ENCODE results near the gene AAMDC. TPM values are rescaled to one million over a fixed set of nuclear protein-coding genes. Genes with fewer than 3 reads are reported as not detected.

Gene AAMDC
- total and polyA plus RNA-seq, 10 of the 15 experiments (the other 5 are each of a cell fraction or from before 2014, with no cell fraction given), result 3.7 to 38.3 (median 11.2) TPM

- TF ChIP-seq CTCF (IDR thresholded peaks at IDR 0.05 in 2 of 3, conservative IDR thresholded peaks at IDR 0.05 in 1 of 3; ENCODE audit: control insufficient read depth in 2 of 3, extremely low read depth in 1 of 3, insufficient read depth in 1 of 3, low read depth in 3 of 3, low read length in 3 of 3) (no peak), NR2C1 (IDR thresholded peaks at IDR 0.05) (no peak), TARDBP (IDR thresholded peaks at IDR 0.05; ENCODE audit: borderline replicate concordance) (no peak), FOXM1 (IDR thresholded peaks at IDR 0.05; ENCODE audit: low read depth, low read length) (no peak), STAT1 (conservative IDR thresholded peaks at IDR 0.05) (no peak), HCFC1 (IDR thresholded peaks at IDR 0.05; ENCODE audit: low read length) (no peak), SP1 (IDR thresholded peaks at IDR 0.05; ENCODE audit: low read depth, low read length) (no peak)
These were observed 61.5 kb downstream of the AAMDC start (continued) for GRCh38 chr11:77882396-77882795.

DNA sequence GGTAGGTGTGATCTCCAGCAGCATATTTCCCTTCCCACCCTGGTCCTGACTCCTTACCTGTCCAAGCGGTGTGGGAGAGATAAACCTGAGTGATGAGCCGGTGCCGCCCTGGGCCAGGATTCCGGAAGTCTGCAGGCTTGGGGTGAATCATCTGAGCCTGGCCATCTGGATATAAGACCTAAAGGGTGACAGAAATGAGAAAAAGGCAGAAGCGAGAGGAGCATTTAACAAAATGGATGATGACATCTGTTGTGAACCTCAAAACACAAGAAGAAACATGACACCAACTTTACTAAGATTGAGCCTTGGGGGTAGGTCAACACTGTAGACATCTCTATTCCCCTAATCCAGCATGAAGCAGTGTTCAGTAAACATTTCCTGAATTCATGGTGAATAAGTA is 62.8 kb downstream of the AAMDC start:
- intact Hi-C loops (cut with micrococcal nuclease; ENCODE audit: unreplicated experiment) (no loop called here), in situ Hi-C loops (cut with MboI) (no loop called here)
- Histone ChIP-seq H2AFZ (ENCODE audit: control insufficient read depth, low read depth, low read length) (no peak overlapping the region), H3K4me3 (no peak overlapping the region), H3K36me3 (ENCODE audit: control insufficient read depth in 2 of 2, insufficient read depth in 2 of 2, low read length in 1 of 2) (peaks cover 4 to 7% of the 10 kb centered on the region in 2 experiments; a peak in 3 of 4 replicates), H3K27ac (ENCODE audit: control insufficient read depth, insufficient read depth) (no peak overlapping the region), H3K79me2 (ENCODE audit: control insufficient read depth, insufficient read depth, low read length) (no peaks in the 10 kb centered on the region), H3K9ac (ENCODE audit: control insufficient read depth, insufficient read depth, low read length) (no peak overlapping the region), H3K9me3 (replicated peaks; ENCODE audit: control insufficient read depth, insufficient read depth, low read length) (no peaks in the 10 kb centered on the region), H3K4me2 (ENCODE audit: control insufficient read depth, insufficient read depth) (no peak overlapping the region), H3K27me3 (replicated peaks in 1 of 2; ENCODE audit: control insufficient read depth in 2 of 2, insufficient read depth in 2 of 2, low read length in 1 of 2) (no peaks in the 10 kb centered on the region), H3K4me1 (ENCODE audit: control insufficient read depth, insufficient read depth, low read length) (peaks cover 11% of the 10 kb centered on the region), H4K20me1 (ENCODE audit: control insufficient read depth, insufficient read depth) (no peaks in the 10 kb centered on the region)
- SMC1A ChIA-PET (ENCODE audit: uncharacterized antibody, unreplicated experiment), result no interaction called here
- DNase-seq (ENCODE audit: low read depth, low spot score) (no peak), FAIRE-seq (no peak), ATAC-seq (no peak)
- CTCF ChIA-PET, result no interaction called here
- RAD21 ChIA-PET (ENCODE audit: unreplicated experiment), result no interaction called here
- 100% methylated on average over 5 of the region's 5 CpGs for WGBS (ENCODE audit: insufficient coverage, insufficient replicate concordance, low lambda C conversion rate, missing lambda C conversion rate)
- no TSS peak for BruUV-seq (replicated peaks)
- TF ChIP-seq GABPA (IDR thresholded peaks at IDR 0.05; ENCODE audit: low read depth), result no peak
- no peak for TF ChIP-seq SIX5 (IDR thresholded peaks at IDR 0.05; ENCODE audit: low read depth, low read length, severe bottlenecking)
- TF ChIP-seq, protein P1, sequence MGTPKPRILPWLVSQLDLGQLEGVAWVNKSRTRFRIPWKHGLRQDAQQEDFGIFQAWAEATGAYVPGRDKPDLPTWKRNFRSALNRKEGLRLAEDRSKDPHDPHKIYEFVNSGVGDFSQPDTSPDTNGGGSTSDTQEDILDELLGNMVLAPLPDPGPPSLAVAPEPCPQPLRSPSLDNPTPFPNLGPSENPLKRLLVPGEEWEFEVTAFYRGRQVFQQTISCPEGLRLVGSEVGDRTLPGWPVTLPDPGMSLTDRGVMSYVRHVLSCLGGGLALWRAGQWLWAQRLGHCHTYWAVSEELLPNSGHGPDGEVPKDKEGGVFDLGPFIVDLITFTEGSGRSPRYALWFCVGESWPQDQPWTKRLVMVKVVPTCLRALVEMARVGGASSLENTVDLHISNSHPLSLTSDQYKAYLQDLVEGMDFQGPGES (IDR thresholded peaks at IDR 0.05), result no peak
- no peak for TF ChIP-seq DPF2 (IDR thresholded peaks at IDR 0.05)
- POLR2A ChIA-PET, result no interaction called here
